ENCODE measurements around the gene KPNA3.

KPNA3 gene

DNA sequence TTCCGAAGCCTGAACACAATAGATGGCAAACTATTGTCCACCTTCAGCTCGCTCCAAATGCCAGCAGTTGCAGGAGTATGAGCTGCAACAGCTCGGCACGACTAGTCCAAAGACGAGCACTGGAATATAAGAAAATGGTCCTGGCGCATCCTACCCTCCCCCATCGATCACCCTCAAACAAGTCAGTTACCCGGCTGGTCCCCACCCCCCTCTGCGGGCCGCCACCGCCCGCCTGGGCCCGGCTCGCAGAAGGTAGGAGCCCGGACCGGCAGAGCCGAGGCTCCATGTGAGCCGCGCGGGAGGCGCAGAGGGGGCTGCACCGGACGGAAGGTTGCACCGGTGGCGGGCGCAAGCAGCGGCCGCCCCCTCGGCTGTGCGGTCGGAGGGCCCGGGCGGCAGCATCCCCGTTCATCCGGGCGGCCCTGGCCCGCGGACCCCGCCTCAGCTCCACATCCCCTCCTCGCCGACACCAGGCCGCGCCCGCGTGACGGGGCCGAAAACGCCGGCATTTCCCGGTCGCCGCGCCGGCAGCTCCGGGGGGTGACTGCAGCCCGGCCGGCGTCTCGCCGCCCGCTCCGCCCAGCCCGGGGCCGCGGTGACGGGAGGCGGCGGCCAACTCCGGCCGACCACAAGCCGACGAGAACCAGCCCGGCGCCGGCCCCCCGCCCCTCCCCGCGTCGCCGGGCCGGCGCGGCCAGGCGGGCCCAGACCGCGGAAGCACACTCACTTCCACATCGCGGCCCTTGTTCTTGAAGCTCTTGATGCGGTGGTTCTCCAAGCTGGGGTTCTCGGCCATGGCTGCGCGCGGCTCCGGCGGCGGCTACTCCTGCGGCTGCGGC is 552 bp downstream of the KPNA3 start:
- H3K4me3 ChIP-seq (ENCODE audit: low read length, poor library complexity, severe bottlenecking) = peak overlapping the region; percentile 91
- H2AFZ ChIP-seq (ENCODE audit: low read length) = peak overlapping the region; percentile 42
- peaks cover 38% of the 10 kb centered on the region for H3K4me1 ChIP-seq (ENCODE audit: insufficient read depth, low read length, poor library complexity, severe bottlenecking)
- no peaks in the 10 kb centered on the region for H3K9me3 ChIP-seq (ENCODE audit: insufficient read depth, low read depth, low read length)
- peak overlapping the region; percentile 83 for H3K9ac ChIP-seq (ENCODE audit: low read depth, low read length, poor library complexity, severe bottlenecking)
- H3K9me2 ChIP-seq (replicated peaks; ENCODE audit: low read depth, low read length) = no peaks in the 10 kb centered on the region
- no peaks in the 10 kb centered on the region for H3K36me3 ChIP-seq (ENCODE audit: insufficient read depth, low read length)
- H4K20me1 ChIP-seq (ENCODE audit: insufficient read depth, low read length, poor library complexity, severe bottlenecking) = peaks cover 38% of the 10 kb centered on the region
- H3F3A ChIP-seq (ENCODE audit: low read depth) = no peaks in the 10 kb centered on the region
- H3K27me3 ChIP-seq (ENCODE audit: insufficient read depth, low read length, poor library complexity, severe bottlenecking) = no peaks in the 10 kb centered on the region
- peak overlapping the region; percentile 96 for H3K4me2 ChIP-seq (ENCODE audit: low read depth, low read length, poor library complexity, severe bottlenecking)
- H3K79me2 ChIP-seq (ENCODE audit: insufficient read depth, low read length) = peaks cover 52% of the 10 kb centered on the region
- TF ChIP-seq, protein P1, sequence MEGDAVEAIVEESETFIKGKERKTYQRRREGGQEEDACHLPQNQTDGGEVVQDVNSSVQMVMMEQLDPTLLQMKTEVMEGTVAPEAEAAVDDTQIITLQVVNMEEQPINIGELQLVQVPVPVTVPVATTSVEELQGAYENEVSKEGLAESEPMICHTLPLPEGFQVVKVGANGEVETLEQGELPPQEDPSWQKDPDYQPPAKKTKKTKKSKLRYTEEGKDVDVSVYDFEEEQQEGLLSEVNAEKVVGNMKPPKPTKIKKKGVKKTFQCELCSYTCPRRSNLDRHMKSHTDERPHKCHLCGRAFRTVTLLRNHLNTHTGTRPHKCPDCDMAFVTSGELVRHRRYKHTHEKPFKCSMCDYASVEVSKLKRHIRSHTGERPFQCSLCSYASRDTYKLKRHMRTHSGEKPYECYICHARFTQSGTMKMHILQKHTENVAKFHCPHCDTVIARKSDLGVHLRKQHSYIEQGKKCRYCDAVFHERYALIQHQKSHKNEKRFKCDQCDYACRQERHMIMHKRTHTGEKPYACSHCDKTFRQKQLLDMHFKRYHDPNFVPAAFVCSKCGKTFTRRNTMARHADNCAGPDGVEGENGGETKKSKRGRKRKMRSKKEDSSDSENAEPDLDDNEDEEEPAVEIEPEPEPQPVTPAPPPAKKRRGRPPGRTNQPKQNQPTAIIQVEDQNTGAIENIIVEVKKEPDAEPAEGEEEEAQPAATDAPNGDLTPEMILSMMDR (conservative IDR thresholded peaks at IDR 0.05; ENCODE audit: low read length) = no peak
- no peak for TF ChIP-seq EZH2phosphoT487 (IDR thresholded peaks at IDR 0.05; ENCODE audit: borderline replicate concordance)

DNA sequence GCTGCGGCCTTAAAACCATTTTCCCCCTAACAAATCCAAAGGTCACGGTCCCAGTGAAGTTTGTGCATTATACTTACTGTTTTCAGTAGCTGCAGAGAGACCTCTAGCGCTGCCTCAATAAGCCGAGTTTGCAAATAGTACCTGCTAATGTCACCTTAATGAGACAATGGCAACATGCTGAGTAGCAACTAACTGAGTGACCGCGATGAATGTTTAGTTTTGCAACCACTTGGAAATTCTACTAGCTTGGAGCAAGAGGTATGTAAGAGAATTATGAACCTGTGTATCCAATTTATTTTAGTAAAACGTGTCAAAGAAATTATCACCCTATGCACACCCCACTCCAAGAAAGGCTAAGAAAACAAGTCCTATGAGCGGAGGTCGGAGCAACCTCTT is 1.2 kb downstream of the KPNA3 start:
- Histone ChIP-seq H2AFZ (ENCODE audit: low read length) (peak overlapping the region; percentile 42), H3K4me1 (ENCODE audit: insufficient read depth, low read length, poor library complexity, severe bottlenecking) (peaks cover 44% of the 10 kb centered on the region), H3K9ac (ENCODE audit: low read depth, low read length, poor library complexity, severe bottlenecking) (peak overlapping the region; percentile 83), H4K20me1 (ENCODE audit: insufficient read depth, low read length, poor library complexity, severe bottlenecking) (peaks cover 44% of the 10 kb centered on the region), H3K4me2 (ENCODE audit: low read depth, low read length, poor library complexity, severe bottlenecking) (peak overlapping the region; percentile 96), H3K9me2 (replicated peaks; ENCODE audit: low read depth, low read length) (no peaks in the 10 kb centered on the region), H3K9me3 (ENCODE audit: insufficient read depth, low read depth, low read length) (no peaks in the 10 kb centered on the region), H3K27me3 (ENCODE audit: insufficient read depth, low read length, poor library complexity, severe bottlenecking) (no peaks in the 10 kb centered on the region), H3K36me3 (ENCODE audit: insufficient read depth, low read length) (no peaks in the 10 kb centered on the region), H3K79me2 (ENCODE audit: insufficient read depth, low read length) (peaks cover 58% of the 10 kb centered on the region), H3K4me3 (ENCODE audit: low read length, poor library complexity, severe bottlenecking) (peak overlapping the region; percentile 91), H3F3A (ENCODE audit: low read depth) (no peaks in the 10 kb centered on the region)
- no peak for TF ChIP-seq EZH2phosphoT487 (IDR thresholded peaks at IDR 0.05; ENCODE audit: borderline replicate concordance)
- TF ChIP-seq, protein P1 (conservative IDR thresholded peaks at IDR 0.05; ENCODE audit: low read length) = peak; percentile 51

DNA sequence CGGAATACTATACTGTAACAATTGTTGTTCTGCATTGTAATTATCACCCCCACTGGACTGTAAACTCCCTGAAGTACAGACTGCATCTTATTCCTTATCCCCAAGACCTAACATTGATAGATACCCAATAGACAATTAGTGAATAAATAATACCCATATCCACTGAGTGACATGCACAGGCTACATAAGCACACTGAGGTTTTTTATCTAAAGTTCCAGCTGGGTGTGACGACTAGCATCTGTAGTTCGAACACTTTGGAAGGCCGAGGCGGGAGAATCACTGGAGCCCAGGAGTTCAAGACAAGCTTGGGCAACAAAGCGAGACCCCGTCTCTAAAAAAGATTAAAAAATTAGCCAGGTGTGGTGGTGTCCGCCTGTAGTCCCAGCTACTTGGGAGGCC is 2.5 kb downstream of the KPNA3 start:
- Histone ChIP-seq H3K9me2 (replicated peaks; ENCODE audit: low read depth, low read length) (no peaks in the 10 kb centered on the region), H3K4me3 (ENCODE audit: low read length, poor library complexity, severe bottlenecking) (peak overlapping the region; percentile 91), H3K9ac (ENCODE audit: low read depth, low read length, poor library complexity, severe bottlenecking) (peak overlapping the region; percentile 83), H3K27me3 (ENCODE audit: insufficient read depth, low read length, poor library complexity, severe bottlenecking) (no peaks in the 10 kb centered on the region), H3K36me3 (ENCODE audit: insufficient read depth, low read length) (no peaks in the 10 kb centered on the region), H2AFZ (ENCODE audit: low read length) (no peak overlapping the region), H3K4me1 (ENCODE audit: insufficient read depth, low read length, poor library complexity, severe bottlenecking) (peaks cover 58% of the 10 kb centered on the region), H3K9me3 (ENCODE audit: insufficient read depth, low read depth, low read length) (no peaks in the 10 kb centered on the region), H3F3A (ENCODE audit: low read depth) (no peaks in the 10 kb centered on the region), H4K20me1 (ENCODE audit: insufficient read depth, low read length, poor library complexity, severe bottlenecking) (peaks cover 58% of the 10 kb centered on the region), H3K79me2 (ENCODE audit: insufficient read depth, low read length) (peaks cover 71% of the 10 kb centered on the region), H3K4me2 (ENCODE audit: low read depth, low read length, poor library complexity, severe bottlenecking) (peak overlapping the region; percentile 96)
- TF ChIP-seq, protein P1 (conservative IDR thresholded peaks at IDR 0.05; ENCODE audit: low read length) = no peak
- no peak for TF ChIP-seq EZH2phosphoT487 (IDR thresholded peaks at IDR 0.05; ENCODE audit: borderline replicate concordance)

Data from Loucy (cell line).